ENCODE results near the gene ESPNL.

Gene ESPNL

DNA sequence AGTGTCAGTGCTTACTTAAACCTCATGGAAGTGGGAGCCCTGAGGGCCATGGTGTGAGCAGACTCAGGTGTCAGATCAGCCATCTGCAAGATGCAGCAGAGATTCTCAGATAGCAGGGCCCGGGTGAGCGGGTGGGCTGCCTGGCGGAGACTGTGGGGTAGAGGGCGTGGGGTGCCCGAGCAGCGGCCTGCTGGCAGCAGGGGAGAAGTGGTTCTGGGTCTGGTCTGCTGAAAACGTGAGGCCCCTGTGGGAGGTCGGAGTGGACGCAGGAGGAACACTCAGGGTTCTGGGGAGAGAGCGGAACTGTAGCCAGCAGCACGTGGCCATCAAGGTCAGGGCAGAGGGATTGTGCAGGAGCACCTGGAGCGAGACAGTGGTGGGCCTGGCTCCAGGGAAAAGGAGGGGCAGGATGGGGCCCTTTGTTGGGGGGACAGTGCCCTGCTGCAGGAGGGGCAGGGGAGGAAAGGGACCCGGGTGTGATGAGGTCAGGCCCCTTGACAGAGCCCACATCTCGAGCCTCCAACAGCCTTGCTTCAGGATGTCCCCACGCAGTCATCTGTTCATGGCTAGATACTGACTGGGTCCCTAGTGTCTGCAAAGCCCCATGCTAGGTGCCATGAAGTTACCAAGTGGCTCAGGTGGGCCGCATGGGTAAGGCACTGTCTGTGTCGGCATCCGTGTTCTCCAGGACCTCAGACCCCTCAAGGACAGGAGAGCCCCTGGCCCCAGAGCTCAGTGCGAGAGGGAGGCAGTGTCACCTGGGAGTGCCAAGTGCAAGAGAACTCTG is 2.7 kb upstream of the ESPNL start:
- in situ Hi-C loops (cut with MboI; ENCODE audit: low sequenced_read_pairs) = no loop called here

DNA sequence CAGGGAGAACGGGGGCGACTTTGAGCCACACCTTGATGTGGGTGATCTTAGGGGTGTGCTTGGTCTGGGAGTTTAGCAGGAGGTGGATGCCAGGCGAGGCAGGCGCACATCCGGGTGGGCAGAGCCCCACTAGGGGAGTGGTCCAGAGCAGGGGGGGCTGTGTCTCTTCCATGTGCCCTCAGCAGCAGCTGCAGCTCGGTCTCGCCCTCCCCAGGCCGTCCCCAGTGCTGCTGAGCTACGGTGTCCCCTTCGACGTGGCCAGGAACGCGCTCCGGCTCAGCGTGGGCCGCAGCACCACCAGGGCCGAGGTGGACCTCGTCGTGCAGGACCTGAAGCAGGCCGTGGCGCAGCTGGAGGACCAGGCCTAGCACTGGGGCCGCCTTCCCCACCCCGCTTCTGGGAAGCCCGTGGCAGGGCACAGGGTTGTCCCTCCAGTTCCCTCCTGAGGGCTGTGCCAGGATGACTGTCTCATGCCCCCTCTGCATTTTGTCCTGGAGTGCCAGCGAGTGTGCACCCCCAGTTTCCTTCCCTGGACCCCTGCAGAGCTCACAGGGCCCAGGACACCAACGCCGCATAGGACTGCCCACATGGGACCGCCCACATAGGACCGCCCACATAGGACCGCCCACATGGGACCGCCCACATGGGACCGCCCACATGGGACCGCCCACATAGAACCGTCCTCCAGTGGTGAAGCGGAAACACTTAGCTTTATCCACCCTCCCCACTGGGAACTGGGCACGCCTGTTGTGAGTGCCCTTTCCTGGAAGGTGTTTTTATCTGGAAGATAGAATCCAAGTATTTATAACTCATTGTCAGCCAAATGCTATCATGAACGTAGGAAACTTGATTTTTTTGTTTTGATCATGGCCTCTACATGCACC is 1.9 kb upstream of the ESPNL start:
- in situ Hi-C loops (cut with MboI; ENCODE audit: low sequenced_read_pairs) = no loop called here

DNA sequence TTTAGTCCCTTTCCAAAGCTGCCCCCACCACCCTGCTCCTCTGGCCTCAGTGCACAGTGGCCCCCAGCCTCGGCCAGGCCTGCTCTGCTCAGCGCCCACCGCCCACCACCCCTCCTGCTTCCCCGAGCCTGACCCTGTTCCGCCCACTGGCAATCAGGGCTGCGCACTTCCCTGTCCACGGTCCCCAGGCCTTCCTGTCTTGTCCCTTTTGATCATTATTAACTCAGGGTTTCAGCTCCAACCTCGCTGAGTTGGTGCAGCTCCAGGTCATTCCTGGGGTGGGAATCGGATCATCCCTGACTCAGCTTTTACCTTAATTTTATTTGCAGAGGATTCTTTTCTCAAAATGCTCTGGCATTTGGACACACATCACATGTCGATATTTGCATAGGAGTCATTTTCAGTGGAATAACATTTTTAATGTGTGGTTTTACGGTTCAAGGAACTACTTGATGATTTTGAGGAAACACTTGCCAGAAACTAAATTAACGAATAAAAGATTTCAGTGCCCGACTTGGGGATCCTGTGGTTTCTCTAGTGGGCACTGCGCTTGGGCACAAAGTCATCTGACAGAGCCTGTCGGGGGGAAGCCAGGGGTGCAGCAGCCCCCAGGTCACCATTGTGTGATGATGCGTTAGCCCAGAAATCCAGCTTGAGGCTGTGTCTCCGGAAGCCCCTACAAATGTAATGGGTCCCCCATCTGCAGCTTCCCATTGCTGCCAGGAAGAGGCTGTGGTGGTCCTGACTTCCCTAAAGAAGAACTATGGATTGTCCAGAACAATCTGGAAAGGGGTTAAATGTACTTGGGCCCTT is 1.0 kb upstream of the ESPNL start:
- in situ Hi-C loops (cut with MboI; ENCODE audit: low sequenced_read_pairs) = no loop called here

DNA sequence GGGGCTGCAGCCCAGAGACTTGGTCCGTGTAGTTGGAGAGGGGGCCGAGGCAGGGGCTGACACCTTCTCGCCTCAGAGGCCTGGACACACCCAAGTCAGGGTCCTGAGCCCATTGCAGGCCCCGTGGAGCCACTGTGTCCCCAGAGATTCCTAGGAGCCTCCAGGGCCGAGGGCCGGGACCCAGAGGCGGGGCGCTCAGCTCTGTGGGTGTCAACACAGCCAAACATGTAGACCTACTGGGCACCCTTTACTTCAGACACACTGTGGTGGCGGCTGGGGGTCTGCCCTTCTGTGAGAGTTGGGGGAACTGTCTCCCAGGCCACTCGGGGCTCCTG is 459 bp upstream of the ESPNL start:
- in situ Hi-C loops (cut with MboI; ENCODE audit: low sequenced_read_pairs) = loop anchor here (25.0 kb wide), 1 partner anchor 237 kb away; the partner anchor contains the start of gene RAMP1

DNA sequence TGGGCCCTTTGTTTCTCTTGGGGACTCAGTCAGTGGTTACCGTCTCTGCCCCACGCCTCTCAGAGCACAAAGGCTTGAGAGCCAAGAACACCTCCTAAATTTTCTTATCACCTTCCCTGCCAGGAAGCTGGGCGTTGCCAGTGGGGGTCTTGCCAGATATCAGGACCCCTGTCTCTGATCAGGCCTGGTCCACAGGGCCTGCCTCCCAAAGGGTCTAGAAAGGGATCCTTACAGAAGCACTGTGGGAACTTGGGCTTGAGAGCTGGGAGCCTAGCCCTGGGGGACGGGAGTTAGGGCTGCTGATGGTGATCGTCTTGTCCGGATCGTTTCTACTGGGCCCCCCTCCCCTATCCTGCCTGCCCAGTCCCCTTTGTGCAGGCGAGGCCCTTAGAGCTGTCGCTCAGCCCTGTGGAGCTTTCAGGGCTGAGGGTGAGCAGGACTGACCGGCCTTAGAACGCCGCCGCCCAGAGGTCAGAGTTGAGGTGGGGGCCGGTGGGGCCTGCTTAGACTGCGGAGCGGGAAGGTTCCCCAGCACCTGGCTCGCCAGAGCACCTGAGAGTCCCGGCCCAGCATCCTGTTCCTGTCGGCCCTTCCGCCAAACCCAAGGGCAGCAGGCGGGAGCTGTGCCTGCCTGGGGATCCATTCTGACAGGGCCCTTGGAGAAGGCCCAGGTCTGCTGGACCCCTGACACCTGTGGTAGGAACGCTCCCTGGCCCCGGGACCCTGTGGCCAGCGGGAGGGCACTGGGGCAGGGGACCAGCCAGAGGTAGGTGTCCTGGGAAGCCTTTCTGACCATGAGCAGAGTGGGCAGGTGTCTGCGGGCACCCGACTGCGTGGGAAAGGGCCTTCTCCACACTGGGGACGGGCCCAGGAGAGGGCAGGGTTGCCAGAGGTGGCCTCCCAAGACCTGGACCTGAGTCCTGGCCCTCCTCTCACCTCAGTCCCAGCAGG is 956 bp downstream of the ESPNL start:
- in situ Hi-C loops (cut with MboI; ENCODE audit: low sequenced_read_pairs) = loop anchor here (25.0 kb wide), 1 partner anchor 239 kb away; the partner anchor contains the start of gene RAMP1

DNA sequence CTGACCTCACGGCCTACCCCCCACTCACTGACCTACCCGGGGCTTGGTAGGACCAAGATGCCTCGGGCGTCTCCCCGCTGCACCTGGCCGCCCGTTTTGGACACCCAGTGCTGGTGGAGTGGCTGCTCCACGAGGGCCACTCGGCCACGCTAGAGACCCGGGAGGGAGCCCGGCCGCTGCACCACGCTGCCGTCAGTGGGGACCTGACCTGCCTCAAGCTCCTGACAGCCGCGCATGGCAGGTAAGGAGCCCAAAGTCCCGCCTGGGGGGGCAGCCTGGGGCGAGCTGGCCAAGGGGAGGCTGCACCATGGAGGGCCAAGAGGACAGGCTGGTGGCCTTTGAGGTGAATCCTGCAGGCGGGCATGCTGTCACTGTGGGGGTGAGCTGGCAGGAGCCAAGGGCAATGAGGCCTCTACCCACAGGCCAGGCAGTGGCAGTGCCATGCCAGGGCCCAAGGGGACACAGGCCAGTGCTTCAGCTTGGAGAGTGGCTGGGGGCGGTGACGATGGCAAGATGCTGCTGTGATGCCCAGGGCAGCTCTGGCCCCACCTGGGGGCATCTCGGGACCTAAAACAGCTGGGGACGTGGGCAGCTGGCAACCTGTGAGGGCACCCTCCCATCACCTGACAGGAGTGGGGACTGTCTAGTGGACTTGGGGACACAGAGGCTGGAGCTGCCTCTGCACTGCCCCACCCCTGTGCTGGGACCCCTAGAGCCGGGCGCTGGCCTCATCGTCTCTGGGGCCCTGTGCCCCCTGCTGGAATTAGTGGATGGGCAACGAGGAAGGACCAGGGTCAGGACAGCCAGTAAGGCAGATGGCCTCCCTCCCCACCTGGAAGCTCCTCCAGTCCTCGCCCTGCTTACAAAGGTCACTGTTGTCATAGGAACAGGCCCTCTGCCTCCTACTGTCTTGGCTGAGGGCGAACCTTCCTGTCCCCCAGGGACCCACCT is 2.0 kb downstream of the ESPNL start:
- in situ Hi-C loops (cut with MboI; ENCODE audit: low sequenced_read_pairs) = loop anchor here (25.0 kb wide), 1 partner anchor 240 kb away; the partner anchor contains the start of gene RAMP1

DNA sequence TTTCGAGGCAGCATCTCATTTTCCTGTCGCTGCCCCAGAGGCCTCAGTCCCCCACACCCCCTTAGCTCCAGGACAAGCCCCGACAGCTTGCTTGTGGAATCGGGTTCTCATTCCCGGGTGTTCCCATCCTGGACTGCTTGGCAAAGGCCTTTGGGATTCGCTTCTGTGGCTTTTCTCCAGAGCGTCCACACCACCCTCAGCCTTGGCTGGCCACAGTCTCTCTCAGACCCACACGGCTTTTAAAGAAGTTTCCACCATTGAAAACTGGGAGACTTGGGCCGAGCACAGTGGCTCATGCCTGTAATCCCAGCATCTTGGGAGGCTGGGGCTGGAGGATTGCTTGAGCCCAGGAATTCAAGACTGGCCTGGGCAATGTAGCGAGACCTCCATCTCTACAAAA is 2.7 kb downstream of the ESPNL start:
- in situ Hi-C loops (cut with MboI; ENCODE audit: low sequenced_read_pairs) = loop anchor here (25.0 kb wide), 1 partner anchor 241 kb away; the partner anchor contains the start of gene RAMP1

DNA sequence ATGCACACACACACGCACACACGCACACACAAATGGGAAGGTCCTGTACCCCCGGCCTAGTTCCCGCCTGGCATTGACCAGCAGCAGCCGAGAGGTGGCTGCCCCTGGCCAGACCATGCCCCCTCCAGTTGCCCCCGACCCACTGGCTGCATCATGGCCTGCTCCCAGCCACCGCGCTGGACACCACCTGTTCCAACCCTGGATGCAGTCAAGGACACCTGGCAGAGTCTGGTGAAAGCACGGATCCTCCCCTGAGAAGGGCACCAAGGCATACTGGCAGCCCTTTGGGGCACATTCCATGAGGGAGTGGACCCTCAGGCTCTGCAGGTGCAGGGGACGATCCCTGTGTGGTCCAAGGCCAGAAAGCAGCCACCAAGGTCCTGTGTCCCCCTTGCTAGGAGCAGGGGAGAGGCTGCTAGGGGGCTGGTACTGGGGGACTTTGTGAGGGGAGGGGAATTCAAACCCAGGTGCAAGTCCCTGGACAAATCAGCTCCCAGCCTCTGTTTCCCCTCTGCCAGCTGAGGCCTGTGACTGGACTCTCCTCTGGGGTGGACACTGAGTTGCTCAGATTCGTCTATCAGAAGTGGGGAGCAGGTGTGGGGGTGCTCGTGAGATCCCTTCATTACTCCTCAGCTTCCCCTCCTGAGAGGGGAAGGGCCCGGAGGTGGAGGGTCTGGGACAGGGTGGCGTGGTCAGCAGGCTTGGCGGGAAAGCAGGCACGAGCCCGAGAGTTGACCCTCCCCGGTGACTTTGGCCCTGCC is 3.5 kb downstream of the ESPNL start:
- in situ Hi-C loops (cut with MboI; ENCODE audit: low sequenced_read_pairs) = loop anchor here (25.0 kb wide), 1 partner anchor 241 kb away; the partner anchor contains the start of gene RAMP1

DNA sequence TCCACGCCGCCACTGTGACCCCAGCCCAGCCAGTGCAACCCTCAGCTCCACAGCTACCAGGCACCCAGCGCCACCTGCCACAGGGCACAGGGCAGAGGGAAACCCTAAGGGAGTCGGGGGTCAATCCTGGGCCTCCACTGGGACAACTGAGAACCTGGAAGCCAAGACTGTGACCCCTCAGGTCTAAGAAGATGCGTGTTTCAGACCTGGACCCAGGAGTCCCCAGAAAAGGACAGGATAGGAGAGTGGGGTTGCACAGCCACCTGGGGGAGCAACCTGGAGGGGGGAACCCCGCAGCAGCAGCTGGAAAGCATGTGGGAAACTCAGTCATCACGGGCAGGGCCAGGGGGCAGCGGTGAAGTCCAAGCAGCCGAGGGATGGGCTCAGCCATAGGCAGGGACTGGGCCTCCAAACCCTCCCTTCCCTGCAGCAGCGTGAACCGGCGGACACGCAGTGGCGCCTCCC is 4.1 kb downstream of the ESPNL start:
- in situ Hi-C loops (cut with MboI; ENCODE audit: low sequenced_read_pairs) = loop anchor here (25.0 kb wide), 1 partner anchor 242 kb away; the partner anchor contains the start of gene RAMP1

DNA sequence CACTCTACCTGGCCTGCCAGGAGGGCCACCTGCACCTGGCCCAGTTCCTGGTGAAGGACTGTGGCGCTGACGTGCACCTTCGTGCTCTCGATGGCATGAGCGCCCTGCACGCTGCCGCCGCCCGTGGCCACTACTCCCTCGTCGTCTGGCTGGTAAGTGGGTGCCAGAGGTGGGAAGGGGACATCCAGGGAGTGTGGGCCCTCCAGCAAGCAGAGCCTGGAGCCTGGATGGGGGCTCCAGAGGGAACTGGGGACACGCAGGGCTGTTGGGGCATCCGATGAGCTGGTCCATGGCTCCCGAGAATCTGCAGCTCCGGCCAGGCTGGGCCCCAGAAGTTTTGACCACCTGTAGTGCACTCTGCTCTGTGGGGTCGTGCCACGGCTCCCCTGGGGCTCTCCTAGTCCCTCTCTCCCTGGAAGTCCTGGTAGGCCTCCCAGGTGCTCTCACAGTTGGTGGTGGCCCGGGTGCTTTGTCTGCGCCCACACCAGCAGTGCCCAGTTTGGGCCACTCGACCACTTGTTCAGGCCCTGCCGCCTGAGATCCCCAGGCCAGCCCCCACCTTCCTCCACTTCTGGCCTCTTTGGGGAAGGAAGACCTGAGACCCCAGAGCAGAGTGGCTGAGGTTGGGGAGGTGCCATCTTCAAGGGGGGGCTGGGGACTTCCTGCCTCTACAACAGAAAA is 4.7 kb downstream of the ESPNL start:
- in situ Hi-C loops (cut with MboI; ENCODE audit: low sequenced_read_pairs) = loop anchor here (25.0 kb wide), 1 partner anchor 243 kb away; the partner anchor contains the start of gene RAMP1

DNA sequence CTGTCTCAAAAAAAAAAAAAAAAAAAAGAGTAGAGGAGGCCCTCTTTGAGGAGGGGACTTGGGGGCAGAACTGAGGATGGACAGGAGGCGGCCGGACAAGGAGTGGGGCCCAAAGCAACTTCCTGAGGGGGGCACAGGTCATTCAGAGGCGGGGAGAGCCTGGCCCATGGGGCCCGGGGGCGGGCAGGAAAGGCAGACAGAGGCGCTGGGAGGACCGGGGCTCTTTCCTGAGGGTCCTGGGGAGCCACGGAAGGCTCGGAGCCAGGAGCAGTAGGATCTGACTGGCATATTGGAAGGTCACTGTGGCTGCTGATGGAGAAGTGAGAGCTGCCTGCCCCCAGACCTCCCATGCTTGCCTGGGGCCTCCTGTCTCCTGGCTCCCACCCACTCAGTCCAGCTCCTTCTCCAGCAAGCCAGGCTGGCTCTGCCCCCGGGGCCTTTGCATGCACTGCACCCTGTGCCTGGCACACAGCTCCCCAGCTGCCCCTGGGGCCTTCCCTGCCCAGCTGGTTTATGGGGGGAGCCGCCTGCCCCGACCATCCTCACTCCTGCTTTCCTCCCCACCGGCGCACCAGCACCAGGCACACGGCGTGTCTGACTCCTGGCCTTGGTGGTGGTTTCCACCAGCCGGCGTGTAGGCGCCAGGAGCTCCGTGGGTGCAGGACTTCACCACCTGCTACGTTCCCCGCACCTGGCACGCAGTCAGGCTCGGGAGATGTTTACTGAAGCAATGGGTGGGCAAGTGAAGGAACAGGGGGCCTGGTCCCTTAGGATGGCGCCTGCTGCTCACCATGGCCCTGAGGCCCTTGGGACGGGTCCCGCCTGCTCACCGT is 5.6 kb downstream of the ESPNL start:
- in situ Hi-C loops (cut with MboI; ENCODE audit: low sequenced_read_pairs) = loop anchor here (25.0 kb wide), 1 partner anchor 243 kb away; the partner anchor contains the start of gene RAMP1

DNA sequence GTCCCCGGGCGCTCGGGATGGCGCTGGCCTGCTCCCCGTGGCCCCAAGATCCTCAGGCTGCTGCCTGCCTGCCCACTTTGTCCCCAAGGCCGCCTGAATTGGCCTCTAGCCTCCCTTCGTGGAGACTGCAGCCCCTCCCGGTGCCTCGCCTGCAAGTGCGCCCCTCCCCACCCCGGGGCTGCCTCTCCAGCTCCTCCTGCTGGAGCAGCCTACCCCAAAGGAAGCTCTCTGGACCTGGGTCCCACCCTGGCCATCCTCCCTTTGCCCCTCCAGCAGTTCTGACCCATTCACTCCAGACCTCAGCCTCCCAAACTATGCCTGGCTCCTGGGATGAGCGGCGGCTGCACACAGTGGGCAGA is 6.2 kb downstream of the ESPNL start:
- in situ Hi-C loops (cut with MboI; ENCODE audit: low sequenced_read_pairs) = loop anchor here (25.0 kb wide), 1 partner anchor 244 kb away; the partner anchor contains the start of gene RAMP1

DNA sequence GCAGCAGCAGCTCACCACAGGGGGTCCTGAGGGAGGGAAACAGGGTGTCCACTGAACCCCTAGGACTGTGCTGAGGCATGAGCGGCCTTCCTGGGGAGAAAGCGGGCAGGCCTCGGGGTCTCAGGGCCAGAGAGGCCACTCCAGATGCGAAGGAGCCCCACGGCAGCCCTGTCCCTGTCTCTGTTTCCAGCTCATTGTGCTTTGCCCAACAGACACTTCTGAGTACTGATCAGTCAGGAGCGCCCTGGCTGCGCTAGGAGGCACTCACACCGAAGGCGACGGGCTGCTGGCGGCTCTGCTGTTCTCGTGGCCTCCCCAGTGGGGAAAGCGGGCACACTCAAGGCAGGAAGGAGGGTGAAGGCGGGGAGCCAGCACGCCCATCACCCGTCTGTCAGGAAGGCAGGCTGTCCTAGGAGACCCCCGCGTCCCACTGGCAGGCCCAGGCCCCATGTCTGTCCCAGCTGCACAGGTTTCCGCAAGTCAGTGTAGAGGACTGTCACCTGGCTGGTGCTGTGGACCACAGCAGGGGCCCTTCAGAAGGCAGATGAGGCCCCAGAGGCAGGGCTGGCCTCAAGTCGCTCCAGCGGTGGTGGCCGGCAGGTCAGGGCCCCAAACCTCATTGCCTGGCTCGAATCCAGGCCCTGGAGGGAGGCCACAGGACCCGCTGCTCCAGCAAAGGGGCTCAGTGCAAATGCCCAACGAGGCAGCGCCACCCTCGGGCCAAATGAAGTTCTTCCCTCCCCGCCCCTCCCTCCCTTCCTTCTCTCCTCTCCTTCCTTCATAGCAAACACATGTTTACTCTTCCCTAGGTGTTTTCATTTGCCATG is 6.8 kb downstream of the ESPNL start:
- in situ Hi-C loops (cut with MboI; ENCODE audit: low sequenced_read_pairs) = loop anchor here (25.0 kb wide), 1 partner anchor 245 kb away; the partner anchor contains the start of gene RAMP1

DNA sequence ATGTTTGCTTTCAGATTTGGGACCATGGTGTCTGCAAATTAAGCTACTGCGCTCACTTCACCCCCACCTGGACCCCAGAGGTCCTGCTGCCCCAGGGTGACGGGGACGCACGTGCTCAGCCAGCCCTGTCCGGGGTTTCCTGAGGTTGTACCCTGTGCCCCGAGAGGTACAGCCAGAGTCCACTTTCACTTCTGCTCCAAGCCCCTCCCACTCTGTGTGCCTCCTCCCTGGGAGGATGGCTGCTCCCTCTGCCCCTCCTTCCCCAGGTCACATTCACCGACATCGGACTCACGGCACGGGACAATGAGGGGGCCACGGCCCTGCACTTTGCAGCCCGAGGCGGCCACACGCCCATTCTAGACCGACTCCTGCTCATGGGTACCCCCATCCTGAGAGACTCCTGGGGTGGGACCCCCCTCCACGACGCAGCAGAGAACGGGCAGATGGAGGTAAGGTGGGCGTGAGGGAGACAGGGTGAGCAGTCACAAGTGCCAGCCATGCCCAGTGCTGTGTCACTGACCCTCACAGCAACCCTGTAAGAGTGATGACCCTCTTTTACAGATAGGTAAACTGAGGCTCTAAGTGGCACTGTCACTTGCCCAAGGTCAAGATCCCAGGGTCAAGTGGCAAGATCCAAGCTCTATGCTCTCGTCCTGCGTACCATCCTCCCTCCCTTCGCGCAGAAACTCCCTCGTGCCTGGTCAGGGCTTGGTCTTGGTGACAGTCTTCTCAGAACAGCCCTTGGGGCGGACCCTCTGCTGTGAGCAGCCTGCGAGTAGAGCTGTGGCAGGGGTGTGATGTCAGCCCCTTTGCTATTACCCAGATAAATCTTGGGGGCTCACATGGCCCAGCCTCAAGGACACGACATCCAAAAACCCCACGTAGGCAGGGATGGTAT is 7.6 kb downstream of the ESPNL start:
- in situ Hi-C loops (cut with MboI; ENCODE audit: low sequenced_read_pairs) = loop anchor here (25.0 kb wide), 1 partner anchor 245 kb away; the partner anchor contains the start of gene RAMP1

Data from HL-60/S4 (cell line).